ENCODE results near the gene KRT78.

- no peak for TF ChIP-seq GATA2 (IDR thresholded peaks at IDR 0.05; ENCODE audit: low read depth, low read length)
- TF ChIP-seq GATA3 (IDR thresholded peaks at IDR 0.05; ENCODE audit: low read depth, low read length) = no peak
These were observed 14.7 kb downstream of the KRT78 start, which contains the start of gene KRT79 for GRCh38 chr12:52833922-52834726.

Data from SH-SY5Y (cell line).